OCI-LY3 (cell line): ENCODE measurements around the gene ASCC1.

ENCODE experiments used
- H2AFZ ChIP-seq: fragments of 200-600, 300-600 bp; shearing (Covaris generic); 2 replicates; pipeline ENCODE4 v1.6.0; 2014; ENCODE audit warnings: antibody characterized with exemption, low read depth, low read length
- H3K27ac ChIP-seq: fragments of 200-600, 300-600 bp; sonication (generic); 2 replicates; pipeline ENCODE4 v1.5.1; 2014; ENCODE audit warnings: mild to moderate bottlenecking, low read length, moderate library complexity, mixed read lengths
- H3K27me3 ChIP-seq: fragments of 200-600, 300-600 bp; sonication (generic); 2 replicates; pipeline ENCODE4 v1.6.1; 2014; ENCODE audit warnings: low read depth, low read length, mixed read lengths
- H3K36me3 ChIP-seq: fragments of 200-600, 300-600 bp; sonication (generic); replicated peaks from 2 replicates; pipeline ENCODE3; 2014; ENCODE audit warnings: low read depth, low read length, mixed read lengths
- H3K4me1 ChIP-seq: fragments of 300-600, 200-600 bp; sonication (generic); 2 replicates; pipeline ENCODE4 v1.6.1; 2014; ENCODE audit warnings: low read length, mixed read lengths
- H3K4me2 ChIP-seq: fragments of 200-600, 300-600 bp; sonication (generic); 2 replicates; pipeline ENCODE4 v1.6.1; 2014; ENCODE audit warnings: low read length, mixed read lengths
- H3K4me3 ChIP-seq: fragments of 300-600, 200-600 bp; sonication (generic); 2 replicates; pipeline ENCODE4 v1.5.1; 2014; ENCODE audit warnings: antibody characterized with exemption, mild to moderate bottlenecking, low read length, moderate library complexity
- H3K79me2 ChIP-seq: fragments of 300-600, 200-600 bp; shearing (Covaris generic); 2 replicates; pipeline ENCODE4 v1.6.1; 2014; ENCODE audit warnings: mild to moderate bottlenecking, low read length, mixed read lengths
- H3K9ac ChIP-seq: fragments of 300-600, 200-600 bp; shearing (Covaris generic); 2 replicates; pipeline ENCODE4 v1.6.0; 2014; ENCODE audit warnings: mild to moderate bottlenecking, low read length, moderate library complexity
- H3K9me3 ChIP-seq: fragments of 200-600, 300-600 bp; shearing (Covaris generic); 2 replicates; pipeline ENCODE4 v1.6.1; 2014; ENCODE audit warnings: low read length, mixed read lengths; ENCODE audit not compliant: insufficient read depth
- H4K20me1 ChIP-seq: fragments of 200-600, 300-600 bp; sonication (generic); 2 replicates; pipeline ENCODE4 v1.6.1; 2016; ENCODE audit warnings: low read length, mixed read lengths; ENCODE audit not compliant: insufficient read depth
- CTCF ChIP-seq: fragments of 200-600, 300-600 bp; sonication (generic); IDR thresholded peaks from 2 replicates; pipeline ENCODE4 v1.5.1; 2014; ENCODE audit warnings: antibody characterized with exemption, low read length, low read depth
- EZH2phosphoT487 ChIP-seq: fragments of 200-600 bp; shearing (Covaris generic); IDR thresholded peaks from 2 replicates; pipeline ENCODE4 v1.6.1; 2018; ENCODE audit warnings: antibody characterized with exemption, mixed run types, low read depth

ASCC1 gene

DNA sequence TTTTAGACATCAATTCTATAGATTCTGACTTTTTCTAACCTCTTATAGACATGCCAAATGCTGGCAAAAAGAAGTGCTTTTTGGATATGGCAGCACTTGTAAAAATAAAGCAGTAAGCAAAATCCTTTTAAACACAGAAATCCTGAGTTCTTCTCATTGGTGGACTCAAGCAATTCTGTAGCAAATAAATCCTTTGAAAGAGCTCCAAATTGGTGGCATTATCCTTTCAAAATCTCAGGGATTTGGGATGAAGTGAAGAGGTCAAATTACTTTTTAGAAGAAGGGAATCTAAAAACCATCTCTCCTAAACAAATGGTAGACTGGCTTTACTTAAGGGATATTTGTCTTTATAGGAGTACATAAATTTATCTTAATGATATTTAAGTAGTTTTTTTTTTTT, 17.5 kb upstream of the ASCC1 start:
- H4K20me1 ChIP-seq = no peaks in the 10 kb centered on the region
- no peak overlapping the region for H3K27ac ChIP-seq
- H2AFZ ChIP-seq = no peak overlapping the region
- H3K4me3 ChIP-seq = no peak overlapping the region
- TF ChIP-seq EZH2phosphoT487 = no peak
- TF ChIP-seq CTCF = no peak
- H3K4me2 ChIP-seq = no peak overlapping the region
- no peaks in the 10 kb centered on the region for H3K27me3 ChIP-seq
- peaks cover 8% of the 10 kb centered on the region for H3K36me3 ChIP-seq
- no peak overlapping the region for H3K9ac ChIP-seq
- no peaks in the 10 kb centered on the region for H3K9me3 ChIP-seq
- no peaks in the 10 kb centered on the region for H3K4me1 ChIP-seq
- no peaks in the 10 kb centered on the region for H3K79me2 ChIP-seq

GRCh38 chr10:72229261-72230251, 13.5 kb upstream of the ASCC1 start:
- Histone ChIP-seq H3K36me3 (peaks cover 5% of the 10 kb centered on the region), H4K20me1 (no peaks in the 10 kb centered on the region; the same call in 1 of the 2 replicates), H3K27me3 (no peaks in the 10 kb centered on the region), H3K9me3 (no peaks in the 10 kb centered on the region), H3K4me2 (no peak overlapping the region), H3K79me2 (no peaks in the 10 kb centered on the region), H3K4me3 (no peak overlapping the region), H3K27ac (no peak overlapping the region), H3K9ac (no peak overlapping the region), H2AFZ (no peak overlapping the region), H3K4me1 (no peaks in the 10 kb centered on the region)
- TF ChIP-seq CTCF = no peak
- TF ChIP-seq EZH2phosphoT487 = no peak

DNA sequence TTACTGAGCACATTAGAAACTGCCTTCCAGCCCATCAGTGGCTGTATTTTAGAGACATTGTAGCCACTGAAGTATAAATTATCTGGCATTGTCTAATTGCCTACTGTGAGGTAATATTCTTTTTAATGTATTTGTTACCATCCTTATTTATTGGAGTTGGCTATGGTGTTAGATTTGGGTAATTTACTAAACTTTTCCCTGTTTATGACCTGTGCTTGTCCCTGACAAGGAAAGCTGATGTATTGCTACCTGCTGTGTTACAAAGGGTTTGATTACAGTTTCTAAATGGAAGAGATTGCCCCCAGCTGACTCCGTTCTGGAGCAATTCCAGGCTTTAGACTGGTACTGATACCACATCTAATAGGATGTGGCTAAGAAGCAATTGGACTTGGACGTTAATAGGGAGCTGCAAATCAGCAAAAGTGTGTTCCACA, 12.3 kb upstream of the ASCC1 start:
- no peak overlapping the region for H3K4me2 ChIP-seq
- no peaks in the 10 kb centered on the region; the same call in 1 of the 2 replicates for H4K20me1 ChIP-seq
- H3K9me3 ChIP-seq = no peaks in the 10 kb centered on the region
- no peak for TF ChIP-seq CTCF
- no peak for TF ChIP-seq EZH2phosphoT487
- no peaks in the 10 kb centered on the region for H3K79me2 ChIP-seq
- peaks cover 8% of the 10 kb centered on the region for H3K4me1 ChIP-seq
- H3K27ac ChIP-seq = no peak overlapping the region
- no peak overlapping the region for H3K4me3 ChIP-seq
- H2AFZ ChIP-seq = no peak overlapping the region
- peaks cover 3% of the 10 kb centered on the region for H3K36me3 ChIP-seq
- no peaks in the 10 kb centered on the region for H3K27me3 ChIP-seq
- no peak overlapping the region for H3K9ac ChIP-seq

DNA sequence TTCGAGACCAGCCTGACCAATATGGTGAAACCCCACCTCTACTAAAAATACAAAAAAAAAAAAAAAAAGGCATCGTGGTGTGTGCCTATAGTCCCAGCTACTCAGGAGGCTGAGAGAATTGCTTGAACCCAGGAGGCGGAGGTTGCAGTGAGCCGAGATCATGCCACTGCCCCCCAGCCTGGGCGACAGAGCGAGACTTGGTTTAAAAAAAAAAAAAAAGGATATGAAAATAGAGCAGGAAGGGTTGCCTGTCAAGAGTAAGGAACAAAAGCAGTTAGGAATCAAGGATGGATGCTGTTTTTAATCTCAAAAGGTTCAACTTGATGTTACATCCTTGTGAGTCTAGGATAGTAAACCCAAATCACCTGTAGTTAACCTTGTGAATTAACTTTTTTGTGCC, 11.8 kb upstream of the ASCC1 start:
- no peaks in the 10 kb centered on the region for H3K79me2 ChIP-seq
- TF ChIP-seq EZH2phosphoT487 = no peak
- TF ChIP-seq CTCF = no peak
- no peak overlapping the region for H3K9ac ChIP-seq
- no peaks in the 10 kb centered on the region; the same call in 1 of the 2 replicates for H4K20me1 ChIP-seq
- no peaks in the 10 kb centered on the region for H3K9me3 ChIP-seq
- H3K4me3 ChIP-seq = no peak overlapping the region
- peaks cover 3% of the 10 kb centered on the region for H3K36me3 ChIP-seq
- no peak overlapping the region for H3K27ac ChIP-seq
- no peak overlapping the region for H3K4me2 ChIP-seq
- H2AFZ ChIP-seq = no peak overlapping the region
- H3K4me1 ChIP-seq = peaks cover 11% of the 10 kb centered on the region
- no peaks in the 10 kb centered on the region for H3K27me3 ChIP-seq
